HL-60 (cell line): ENCODE data around the gene TCTN3.

ENCODE experiments used
- POLR2AphosphoS5 ChIP-seq: IDR thresholded peaks from 2 replicates; pipeline ENCODE4 v1.6.1; 2012; ENCODE audit warnings: low read depth
- SPI1 ChIP-seq: IDR thresholded peaks from 2 replicates; pipeline ENCODE4 v1.6.1; 2012; ENCODE audit warnings: low read depth, mild to moderate bottlenecking, borderline replicate concordance
- TF ChIP-seq, protein P1 (sequence below): IDR thresholded peaks from one replicate; pipeline ENCODE4 v1.5.1; 2011; ENCODE audit warnings: low read length, control low read depth, inconsistent platforms; ENCODE audit not compliant: insufficient read depth
- TF ChIP-seq, protein P2 (sequence below): IDR thresholded peaks from 2 replicates; pipeline ENCODE4 v1.6.1; 2012; ENCODE audit warnings: low read depth; ENCODE audit not compliant: insufficient replicate concordance

DNA sequence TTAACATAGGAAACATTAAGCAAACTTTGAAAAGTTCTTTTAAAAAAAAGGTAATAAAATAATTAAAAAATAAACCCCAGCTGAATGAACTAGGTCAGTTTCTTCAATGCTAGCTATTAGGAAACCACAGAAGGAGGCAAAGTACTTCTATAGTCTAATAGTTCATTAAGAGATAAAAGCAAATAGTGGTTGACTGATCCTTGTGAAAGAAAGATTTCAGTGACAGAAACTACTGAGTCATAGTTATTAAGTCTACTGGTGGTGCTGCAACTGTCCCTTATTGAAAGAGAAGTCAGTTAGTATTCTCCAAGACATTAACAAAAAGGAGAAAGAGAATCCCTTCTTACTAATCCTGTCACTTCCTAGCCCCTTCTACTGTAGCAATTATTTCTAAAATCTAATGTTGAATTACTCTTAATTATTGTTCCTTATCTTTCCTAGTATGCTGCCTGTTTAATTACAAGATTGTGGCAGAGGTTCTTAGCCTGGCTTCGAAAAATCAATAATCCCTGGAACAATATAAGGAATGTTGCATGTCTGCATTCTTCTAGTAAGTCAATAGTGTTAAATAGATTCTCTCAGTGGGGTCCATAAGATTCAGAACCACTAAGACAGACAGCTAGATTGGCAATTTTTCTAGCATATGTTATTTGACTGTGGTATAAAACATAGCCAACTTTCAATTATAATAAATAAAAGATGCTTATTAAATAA, 18.2 kb downstream of the TCTN3 start:
- TF ChIP-seq, protein P1, sequence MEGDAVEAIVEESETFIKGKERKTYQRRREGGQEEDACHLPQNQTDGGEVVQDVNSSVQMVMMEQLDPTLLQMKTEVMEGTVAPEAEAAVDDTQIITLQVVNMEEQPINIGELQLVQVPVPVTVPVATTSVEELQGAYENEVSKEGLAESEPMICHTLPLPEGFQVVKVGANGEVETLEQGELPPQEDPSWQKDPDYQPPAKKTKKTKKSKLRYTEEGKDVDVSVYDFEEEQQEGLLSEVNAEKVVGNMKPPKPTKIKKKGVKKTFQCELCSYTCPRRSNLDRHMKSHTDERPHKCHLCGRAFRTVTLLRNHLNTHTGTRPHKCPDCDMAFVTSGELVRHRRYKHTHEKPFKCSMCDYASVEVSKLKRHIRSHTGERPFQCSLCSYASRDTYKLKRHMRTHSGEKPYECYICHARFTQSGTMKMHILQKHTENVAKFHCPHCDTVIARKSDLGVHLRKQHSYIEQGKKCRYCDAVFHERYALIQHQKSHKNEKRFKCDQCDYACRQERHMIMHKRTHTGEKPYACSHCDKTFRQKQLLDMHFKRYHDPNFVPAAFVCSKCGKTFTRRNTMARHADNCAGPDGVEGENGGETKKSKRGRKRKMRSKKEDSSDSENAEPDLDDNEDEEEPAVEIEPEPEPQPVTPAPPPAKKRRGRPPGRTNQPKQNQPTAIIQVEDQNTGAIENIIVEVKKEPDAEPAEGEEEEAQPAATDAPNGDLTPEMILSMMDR: no peak
- TF ChIP-seq, protein P2, sequence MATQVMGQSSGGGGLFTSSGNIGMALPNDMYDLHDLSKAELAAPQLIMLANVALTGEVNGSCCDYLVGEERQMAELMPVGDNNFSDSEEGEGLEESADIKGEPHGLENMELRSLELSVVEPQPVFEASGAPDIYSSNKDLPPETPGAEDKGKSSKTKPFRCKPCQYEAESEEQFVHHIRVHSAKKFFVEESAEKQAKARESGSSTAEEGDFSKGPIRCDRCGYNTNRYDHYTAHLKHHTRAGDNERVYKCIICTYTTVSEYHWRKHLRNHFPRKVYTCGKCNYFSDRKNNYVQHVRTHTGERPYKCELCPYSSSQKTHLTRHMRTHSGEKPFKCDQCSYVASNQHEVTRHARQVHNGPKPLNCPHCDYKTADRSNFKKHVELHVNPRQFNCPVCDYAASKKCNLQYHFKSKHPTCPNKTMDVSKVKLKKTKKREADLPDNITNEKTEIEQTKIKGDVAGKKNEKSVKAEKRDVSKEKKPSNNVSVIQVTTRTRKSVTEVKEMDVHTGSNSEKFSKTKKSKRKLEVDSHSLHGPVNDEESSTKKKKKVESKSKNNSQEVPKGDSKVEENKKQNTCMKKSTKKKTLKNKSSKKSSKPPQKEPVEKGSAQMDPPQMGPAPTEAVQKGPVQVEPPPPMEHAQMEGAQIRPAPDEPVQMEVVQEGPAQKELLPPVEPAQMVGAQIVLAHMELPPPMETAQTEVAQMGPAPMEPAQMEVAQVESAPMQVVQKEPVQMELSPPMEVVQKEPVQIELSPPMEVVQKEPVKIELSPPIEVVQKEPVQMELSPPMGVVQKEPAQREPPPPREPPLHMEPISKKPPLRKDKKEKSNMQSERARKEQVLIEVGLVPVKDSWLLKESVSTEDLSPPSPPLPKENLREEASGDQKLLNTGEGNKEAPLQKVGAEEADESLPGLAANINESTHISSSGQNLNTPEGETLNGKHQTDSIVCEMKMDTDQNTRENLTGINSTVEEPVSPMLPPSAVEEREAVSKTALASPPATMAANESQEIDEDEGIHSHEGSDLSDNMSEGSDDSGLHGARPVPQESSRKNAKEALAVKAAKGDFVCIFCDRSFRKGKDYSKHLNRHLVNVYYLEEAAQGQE: no peak
- TF ChIP-seq SPI1: no peak
- no peak for TF ChIP-seq POLR2AphosphoS5
